ENCODE results near the gene ROR1.

DNA sequence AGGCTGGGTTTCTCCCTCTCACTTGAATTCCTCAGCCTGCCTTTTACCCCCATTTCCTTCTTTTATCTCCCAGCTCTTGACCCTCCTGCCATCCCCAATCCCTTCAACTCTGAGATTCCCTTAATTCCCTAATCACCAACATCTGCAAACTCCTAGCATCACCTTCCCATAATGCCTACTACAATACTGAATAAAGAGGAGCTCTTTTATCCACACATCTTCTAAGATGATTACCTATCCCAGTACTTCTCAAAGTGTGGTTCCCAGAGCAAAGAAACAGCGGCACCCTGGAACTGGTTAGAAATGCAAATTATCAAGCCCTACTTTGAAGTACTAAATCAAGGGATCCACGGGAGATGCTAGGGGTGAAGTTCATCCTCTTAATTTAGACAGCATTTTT lies 408.4 kb downstream of the ROR1 start:
- TF ChIP-seq, protein P1, sequence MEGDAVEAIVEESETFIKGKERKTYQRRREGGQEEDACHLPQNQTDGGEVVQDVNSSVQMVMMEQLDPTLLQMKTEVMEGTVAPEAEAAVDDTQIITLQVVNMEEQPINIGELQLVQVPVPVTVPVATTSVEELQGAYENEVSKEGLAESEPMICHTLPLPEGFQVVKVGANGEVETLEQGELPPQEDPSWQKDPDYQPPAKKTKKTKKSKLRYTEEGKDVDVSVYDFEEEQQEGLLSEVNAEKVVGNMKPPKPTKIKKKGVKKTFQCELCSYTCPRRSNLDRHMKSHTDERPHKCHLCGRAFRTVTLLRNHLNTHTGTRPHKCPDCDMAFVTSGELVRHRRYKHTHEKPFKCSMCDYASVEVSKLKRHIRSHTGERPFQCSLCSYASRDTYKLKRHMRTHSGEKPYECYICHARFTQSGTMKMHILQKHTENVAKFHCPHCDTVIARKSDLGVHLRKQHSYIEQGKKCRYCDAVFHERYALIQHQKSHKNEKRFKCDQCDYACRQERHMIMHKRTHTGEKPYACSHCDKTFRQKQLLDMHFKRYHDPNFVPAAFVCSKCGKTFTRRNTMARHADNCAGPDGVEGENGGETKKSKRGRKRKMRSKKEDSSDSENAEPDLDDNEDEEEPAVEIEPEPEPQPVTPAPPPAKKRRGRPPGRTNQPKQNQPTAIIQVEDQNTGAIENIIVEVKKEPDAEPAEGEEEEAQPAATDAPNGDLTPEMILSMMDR (IDR thresholded peaks at IDR 0.05; ENCODE audit: low read depth, low read length) = no peak
- TF ChIP-seq POLR2A (IDR thresholded peaks at IDR 0.05; ENCODE audit: extremely low read depth, insufficient read length) (no peak), MYC (IDR thresholded peaks at IDR 0.05; ENCODE audit: low read depth, low read length) (no peak)
